ENCODE results near the gene PIEZO2. TPM values are rescaled to one million over a fixed set of nuclear protein-coding genes. Genes with fewer than 3 reads are reported as not detected.

PIEZO2 gene
- total RNA-seq, 2 experiments from 2014 or later = not detected

DNA sequence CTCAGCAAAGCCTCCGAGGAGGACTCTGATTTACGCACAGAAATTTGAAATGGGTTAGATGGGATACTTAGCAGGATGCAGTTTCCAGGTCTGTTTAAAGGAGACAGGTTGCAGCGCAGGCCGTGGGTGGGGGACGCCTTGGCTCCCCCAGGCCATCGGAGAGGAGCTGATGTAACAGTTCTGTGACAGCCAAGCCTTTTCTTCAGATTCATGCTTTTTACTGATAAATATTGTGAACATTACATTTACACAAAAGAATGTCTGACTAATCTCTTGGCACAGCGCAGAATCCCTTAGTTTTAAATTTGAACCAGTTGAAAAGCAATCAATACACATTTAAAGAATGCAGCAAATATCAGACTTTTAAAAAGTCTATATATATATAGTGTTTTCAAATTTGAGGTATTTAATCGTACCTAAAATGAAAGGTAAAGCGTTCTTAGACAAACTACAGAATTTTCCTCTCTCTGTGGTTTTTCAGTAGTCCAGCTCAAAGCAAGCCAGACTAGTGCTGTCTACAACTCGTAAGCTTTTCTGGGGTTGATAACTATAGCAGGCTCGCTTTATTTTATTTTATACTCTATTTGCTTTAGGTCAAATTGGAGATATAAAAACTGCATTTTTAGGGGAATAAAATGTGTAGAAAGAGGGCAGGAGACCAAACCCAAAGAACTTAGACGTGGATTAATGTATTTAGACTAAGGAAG, 221.9 kb downstream of the PIEZO2 start:
- POLR2A ChIA-PET = no interaction called here
- intact Hi-C loops (cut with DNase I, micrococcal nuclease) = loop anchor here in 1 of 2 experiments (10.0 kb wide), 1 partner anchor 47 kb away; no protein-coding TSS in a partner anchor

DNA sequence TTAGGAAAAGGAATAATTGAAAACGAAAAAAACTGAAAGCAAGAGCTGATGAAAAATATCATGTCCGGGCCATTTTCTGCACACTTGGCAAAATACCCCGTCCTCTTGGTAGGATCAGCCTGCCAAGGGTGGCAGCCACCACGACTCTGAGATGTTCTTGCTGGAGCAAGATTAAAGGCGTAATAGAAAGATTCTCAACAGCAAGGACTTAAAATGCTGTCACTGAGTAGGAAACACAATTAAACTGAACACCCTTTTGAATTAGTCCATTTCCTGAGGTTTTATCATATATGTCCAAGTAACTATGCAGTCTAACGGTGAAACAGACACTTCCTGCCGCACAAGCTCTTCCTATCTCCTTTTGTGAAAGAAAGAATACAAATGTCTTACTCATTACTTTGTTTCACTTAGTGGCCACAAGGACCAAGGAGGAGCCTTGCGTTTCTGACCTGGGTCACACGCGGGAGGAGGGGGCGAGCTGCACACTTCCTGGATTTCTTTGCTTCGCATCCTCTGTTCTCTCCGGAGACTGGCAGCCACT, 222.7 kb downstream of the PIEZO2 start:
- H3K4me3 ChIP-seq (ENCODE audit: low read length) = no peak overlapping the region
- POLR2A ChIA-PET = no interaction called here
- no peaks in the 10 kb centered on the region for H3K4me1 Mint-ChIP-seq (ENCODE audit: low read depth)
- H3K4me1 ChIP-seq (ENCODE audit: insufficient read depth, low read length) = no peaks in the 10 kb centered on the region
- peaks cover 0 to 2% of the 10 kb centered on the region in 2 experiments for H3K27me3 ChIP-seq (ENCODE audit: control insufficient read depth in 1 of 2, insufficient read depth in 2 of 2, low read length in 2 of 2)
- H3K36me3 ChIP-seq (ENCODE audit: insufficient read depth, low read length) = no peaks in the 10 kb centered on the region
- ATAC-seq (ENCODE audit: poor library complexity) (no peak), DNase-seq (no peak)
- TF ChIP-seq, protein P1, sequence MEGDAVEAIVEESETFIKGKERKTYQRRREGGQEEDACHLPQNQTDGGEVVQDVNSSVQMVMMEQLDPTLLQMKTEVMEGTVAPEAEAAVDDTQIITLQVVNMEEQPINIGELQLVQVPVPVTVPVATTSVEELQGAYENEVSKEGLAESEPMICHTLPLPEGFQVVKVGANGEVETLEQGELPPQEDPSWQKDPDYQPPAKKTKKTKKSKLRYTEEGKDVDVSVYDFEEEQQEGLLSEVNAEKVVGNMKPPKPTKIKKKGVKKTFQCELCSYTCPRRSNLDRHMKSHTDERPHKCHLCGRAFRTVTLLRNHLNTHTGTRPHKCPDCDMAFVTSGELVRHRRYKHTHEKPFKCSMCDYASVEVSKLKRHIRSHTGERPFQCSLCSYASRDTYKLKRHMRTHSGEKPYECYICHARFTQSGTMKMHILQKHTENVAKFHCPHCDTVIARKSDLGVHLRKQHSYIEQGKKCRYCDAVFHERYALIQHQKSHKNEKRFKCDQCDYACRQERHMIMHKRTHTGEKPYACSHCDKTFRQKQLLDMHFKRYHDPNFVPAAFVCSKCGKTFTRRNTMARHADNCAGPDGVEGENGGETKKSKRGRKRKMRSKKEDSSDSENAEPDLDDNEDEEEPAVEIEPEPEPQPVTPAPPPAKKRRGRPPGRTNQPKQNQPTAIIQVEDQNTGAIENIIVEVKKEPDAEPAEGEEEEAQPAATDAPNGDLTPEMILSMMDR (IDR thresholded peaks at IDR 0.05) = no peak
- intact Hi-C loops (cut with DNase I, micrococcal nuclease) = loop anchor here in 1 of 2 experiments (10.0 kb wide), 1 partner anchor 48 kb away; no protein-coding TSS in a partner anchor
- H3K9me3 ChIP-seq (ENCODE audit: control insufficient read depth in 1 of 2, insufficient read depth in 1 of 2, low read length in 2 of 2) = no peaks in the 10 kb centered on the region
- CTCF ChIA-PET = no interaction called here
- H3K4me3 Mint-ChIP-seq = no peak overlapping the region
- no peaks in the 10 kb centered on the region for H3K9me3 Mint-ChIP-seq
- H3K27ac Mint-ChIP-seq = no peak overlapping the region
- H3K36me3 Mint-ChIP-seq (ENCODE audit: low read depth) = no peaks in the 10 kb centered on the region
- H3K27ac ChIP-seq (ENCODE audit: low read depth in 1 of 2, low read length in 2 of 2) = no peak overlapping the region
- H3K27me3 Mint-ChIP-seq = no peaks in the 10 kb centered on the region

More for the DNA sequence above, 221.9 kb downstream of the PIEZO2 start:
- DNase-seq = no peak
- ATAC-seq (ENCODE audit: poor library complexity) = no peak
- no peaks in the 10 kb centered on the region for H3K4me1 Mint-ChIP-seq (ENCODE audit: low read depth)
- Histone ChIP-seq H3K4me3 (ENCODE audit: low read length) (no peak overlapping the region), H3K27me3 (ENCODE audit: control insufficient read depth in 1 of 2, insufficient read depth in 2 of 2, low read length in 2 of 2) (peaks cover 0 to 2% of the 10 kb centered on the region in 2 experiments), H3K9me3 (ENCODE audit: control insufficient read depth in 1 of 2, insufficient read depth in 1 of 2, low read length in 2 of 2) (no peaks in the 10 kb centered on the region), H3K27ac (ENCODE audit: low read depth in 1 of 2, low read length in 2 of 2) (no peak overlapping the region), H3K4me1 (ENCODE audit: insufficient read depth, low read length) (no peaks in the 10 kb centered on the region), H3K36me3 (ENCODE audit: insufficient read depth, low read length) (no peaks in the 10 kb centered on the region)
- no peak overlapping the region for H3K27ac Mint-ChIP-seq
- no peaks in the 10 kb centered on the region for H3K36me3 Mint-ChIP-seq (ENCODE audit: low read depth)
- H3K9me3 Mint-ChIP-seq = no peaks in the 10 kb centered on the region
- no peaks in the 10 kb centered on the region for H3K27me3 Mint-ChIP-seq
- CTCF ChIA-PET = no interaction called here
- no peak overlapping the region for H3K4me3 Mint-ChIP-seq
- TF ChIP-seq, protein P1 (IDR thresholded peaks at IDR 0.05) = no peak

DNA sequence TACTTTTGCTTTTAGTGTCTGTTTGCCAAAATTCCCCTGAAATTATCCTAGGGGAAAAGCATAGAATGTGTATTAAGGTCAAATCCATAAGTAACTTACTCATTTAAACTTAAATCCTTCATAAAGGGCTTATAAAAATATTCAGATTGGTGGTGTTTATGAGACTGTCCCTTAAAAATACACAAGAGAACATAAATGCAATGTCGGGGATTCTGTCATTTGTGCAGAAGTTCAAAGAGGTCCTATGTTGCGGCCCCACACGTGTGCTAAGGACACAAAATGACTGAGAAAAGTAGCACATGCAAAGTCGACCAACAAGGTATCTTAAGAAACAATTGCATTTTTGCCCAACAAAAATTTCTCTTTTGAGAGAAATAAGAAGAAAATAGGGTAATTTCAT, 225.1 kb downstream of the PIEZO2 start:
- CTCF ChIA-PET = no interaction called here
- H3K4me1 Mint-ChIP-seq (ENCODE audit: low read depth) = no peaks in the 10 kb centered on the region
- H3K9me3 ChIP-seq (ENCODE audit: control insufficient read depth in 1 of 2, insufficient read depth in 1 of 2, low read length in 2 of 2) = no peaks in the 10 kb centered on the region
- POLR2A ChIA-PET = no interaction called here
- TF ChIP-seq, protein P1 (IDR thresholded peaks at IDR 0.05) = no peak
- no peak overlapping the region for H3K4me3 ChIP-seq (ENCODE audit: low read length)
- H3K36me3 ChIP-seq (ENCODE audit: insufficient read depth, low read length) = no peaks in the 10 kb centered on the region
- no peaks in the 10 kb centered on the region for H3K4me1 ChIP-seq (ENCODE audit: insufficient read depth, low read length)
- H3K27ac ChIP-seq (ENCODE audit: low read depth in 1 of 2, low read length in 2 of 2) = no peak overlapping the region
- no peak overlapping the region for H3K27ac Mint-ChIP-seq
- ATAC-seq (ENCODE audit: poor library complexity) (no peak), DNase-seq (no peak)
- intact Hi-C loops (cut with DNase I, micrococcal nuclease) = loop anchor here in 1 of 2 experiments (10.0 kb wide), 1 partner anchor 51 kb away; no protein-coding TSS in a partner anchor
- H3K9me3 Mint-ChIP-seq = no peaks in the 10 kb centered on the region
- H3K27me3 ChIP-seq (ENCODE audit: control insufficient read depth in 1 of 2, insufficient read depth in 2 of 2, low read length in 2 of 2) = peaks cover 0 to 2% of the 10 kb centered on the region in 2 experiments
- no peaks in the 10 kb centered on the region for H3K27me3 Mint-ChIP-seq
- no peak overlapping the region for H3K4me3 Mint-ChIP-seq
- H3K36me3 Mint-ChIP-seq (ENCODE audit: low read depth) = no peaks in the 10 kb centered on the region

Data from CD4-positive, alpha-beta T cell (primary cell).